ENCODE data around the gene GNG12.

GNG12 gene

GRCh38 chr1:67748630-67749029, 84.6 kb downstream of the GNG12 start:
- Histone ChIP-seq H3K4me3 (IDR thresholded peaks at IDR 0.05; ENCODE audit: insufficient read depth, low read depth, low read length) (no peak overlapping the region), H2AFZ (ENCODE audit: low read depth) (peak overlapping the region; percentile 3; the same call in 1 of the 2 replicates), H3K27me3 (ENCODE audit: insufficient read depth, low read depth) (no peaks in the 10 kb centered on the region), H3K4me2 (peak overlapping the region; percentile 94), H3K79me2 (ENCODE audit: insufficient read depth, low read depth) (no peaks in the 10 kb centered on the region), H3K4me1 (ENCODE audit: low read depth, poor library complexity, severe bottlenecking) (peaks cover 80% of the 10 kb centered on the region), H3K9ac (peak overlapping the region; percentile 69; the same call in 1 of the 2 replicates), H3K36me3 (ENCODE audit: insufficient read depth) (no peaks in the 10 kb centered on the region), H3K27ac (peak overlapping the region; percentile 94), H4K20me1 (ENCODE audit: insufficient read depth) (no peaks in the 10 kb centered on the region)
- TF ChIP-seq, protein P1, sequence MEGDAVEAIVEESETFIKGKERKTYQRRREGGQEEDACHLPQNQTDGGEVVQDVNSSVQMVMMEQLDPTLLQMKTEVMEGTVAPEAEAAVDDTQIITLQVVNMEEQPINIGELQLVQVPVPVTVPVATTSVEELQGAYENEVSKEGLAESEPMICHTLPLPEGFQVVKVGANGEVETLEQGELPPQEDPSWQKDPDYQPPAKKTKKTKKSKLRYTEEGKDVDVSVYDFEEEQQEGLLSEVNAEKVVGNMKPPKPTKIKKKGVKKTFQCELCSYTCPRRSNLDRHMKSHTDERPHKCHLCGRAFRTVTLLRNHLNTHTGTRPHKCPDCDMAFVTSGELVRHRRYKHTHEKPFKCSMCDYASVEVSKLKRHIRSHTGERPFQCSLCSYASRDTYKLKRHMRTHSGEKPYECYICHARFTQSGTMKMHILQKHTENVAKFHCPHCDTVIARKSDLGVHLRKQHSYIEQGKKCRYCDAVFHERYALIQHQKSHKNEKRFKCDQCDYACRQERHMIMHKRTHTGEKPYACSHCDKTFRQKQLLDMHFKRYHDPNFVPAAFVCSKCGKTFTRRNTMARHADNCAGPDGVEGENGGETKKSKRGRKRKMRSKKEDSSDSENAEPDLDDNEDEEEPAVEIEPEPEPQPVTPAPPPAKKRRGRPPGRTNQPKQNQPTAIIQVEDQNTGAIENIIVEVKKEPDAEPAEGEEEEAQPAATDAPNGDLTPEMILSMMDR (conservative IDR thresholded peaks at IDR 0.05; ENCODE audit: low read depth, low read length): no peak

GRCh38 chr1:67747671-67748546, 85.4 kb downstream of the GNG12 start:
- Histone ChIP-seq H4K20me1 (ENCODE audit: insufficient read depth) (no peaks in the 10 kb centered on the region), H3K27me3 (ENCODE audit: insufficient read depth, low read depth) (no peaks in the 10 kb centered on the region), H2AFZ (ENCODE audit: low read depth) (peak overlapping the region; percentile 13; the same call in 1 of the 2 replicates), H3K79me2 (ENCODE audit: insufficient read depth, low read depth) (no peaks in the 10 kb centered on the region), H3K36me3 (ENCODE audit: insufficient read depth) (no peaks in the 10 kb centered on the region), H3K27ac (peak overlapping the region; percentile 94; the same call in 1 of the 2 replicates), H3K4me2 (peak overlapping the region; percentile 94), H3K4me1 (ENCODE audit: low read depth, poor library complexity, severe bottlenecking) (peaks cover 73% of the 10 kb centered on the region), H3K9ac (peak overlapping the region; percentile 69; the same call in 1 of the 2 replicates), H3K4me3 (IDR thresholded peaks at IDR 0.05; ENCODE audit: insufficient read depth, low read depth, low read length) (no peak overlapping the region)
- TF ChIP-seq, protein P1 (conservative IDR thresholded peaks at IDR 0.05; ENCODE audit: low read depth, low read length): no peak

GRCh38 chr1:67745875-67746698, 87.2 kb downstream of the GNG12 start:
- Histone ChIP-seq H3K36me3 (ENCODE audit: insufficient read depth) (no peaks in the 10 kb centered on the region), H3K4me2 (0 out of 2 replicates have a peak overlapping the region, but pooled peaks have one; percentile 7), H4K20me1 (ENCODE audit: insufficient read depth) (no peaks in the 10 kb centered on the region), H3K79me2 (ENCODE audit: insufficient read depth, low read depth) (no peaks in the 10 kb centered on the region), H2AFZ (ENCODE audit: low read depth) (no peak overlapping the region), H3K9ac (no peak overlapping the region), H3K4me3 (IDR thresholded peaks at IDR 0.05; ENCODE audit: insufficient read depth, low read depth, low read length) (no peak overlapping the region), H3K27me3 (ENCODE audit: insufficient read depth, low read depth) (no peaks in the 10 kb centered on the region), H3K4me1 (ENCODE audit: low read depth, poor library complexity, severe bottlenecking) (peaks cover 55% of the 10 kb centered on the region), H3K27ac (no peak overlapping the region)
- TF ChIP-seq, protein P1 (conservative IDR thresholded peaks at IDR 0.05; ENCODE audit: low read depth, low read length): no peak

- TF ChIP-seq, protein P1 (conservative IDR thresholded peaks at IDR 0.05; ENCODE audit: low read depth, low read length): no peak
- Histone ChIP-seq H3K4me2 (no peak overlapping the region), H2AFZ (ENCODE audit: low read depth) (no peak overlapping the region), H3K9ac (no peak overlapping the region), H3K4me1 (ENCODE audit: low read depth, poor library complexity, severe bottlenecking) (peaks cover 26% of the 10 kb centered on the region), H4K20me1 (ENCODE audit: insufficient read depth) (no peaks in the 10 kb centered on the region), H3K4me3 (IDR thresholded peaks at IDR 0.05; ENCODE audit: insufficient read depth, low read depth, low read length) (no peak overlapping the region), H3K27ac (no peak overlapping the region), H3K36me3 (ENCODE audit: insufficient read depth) (no peaks in the 10 kb centered on the region), H3K27me3 (ENCODE audit: insufficient read depth, low read depth) (no peaks in the 10 kb centered on the region), H3K79me2 (ENCODE audit: insufficient read depth, low read depth) (no peaks in the 10 kb centered on the region)
Measured at GRCh38 chr1:67743072-67743725, 90.1 kb downstream of the GNG12 start.
